ENCODE data around the gene LEKR1. TPM values are rescaled to one million over a fixed set of nuclear protein-coding genes. Genes with fewer than 3 reads are reported as not detected.

LEKR1 gene
- total and polyA plus RNA-seq, 9 of the 15 experiments (the other 6 are each of a cell fraction or from before 2014, with no cell fraction given), result 0.76 to 1.8 (median 1.2) TPM

GRCh38 chr3:156919818-156920217, 93.7 kb downstream of the LEKR1 start:
- Histone ChIP-seq H3K9me3 (replicated peaks; ENCODE audit: control insufficient read depth, insufficient read depth, low read depth, low read length) (no peaks in the 10 kb centered on the region), H4K20me1 (replicated peaks; ENCODE audit: control insufficient read depth, insufficient read depth, low read length) (no peaks in the 10 kb centered on the region), H3K36me3 (ENCODE audit: control insufficient read depth, insufficient read depth, low read length) (no peaks in the 10 kb centered on the region), H3K79me2 (ENCODE audit: control insufficient read depth, insufficient read depth, low read length) (no peaks in the 10 kb centered on the region), H3K9me1 (ENCODE audit: control insufficient read depth, insufficient read depth, low read length) (no peaks in the 10 kb centered on the region), H3K4me2 (ENCODE audit: insufficient read depth, low read length) (no peak overlapping the region), H3K9ac (ENCODE audit: insufficient read depth in 1 of 2, low read depth in 2 of 2, low read length in 2 of 2) (no peak overlapping the region), H3K27me3 (ENCODE audit: control insufficient read depth in 2 of 2, insufficient read depth in 2 of 2, low read length in 2 of 2) (no peaks in the 10 kb centered on the region), H3K27ac (ENCODE audit: extremely low read depth, low read depth, low read length) (no peak overlapping the region), H3K4me3 (no peak overlapping the region), H3K4me1 (replicated peaks in 1 of 2; ENCODE audit: control insufficient read depth in 2 of 2, insufficient read depth in 2 of 2, low read length in 2 of 2) (no peaks in the 10 kb centered on the region), H2AFZ (ENCODE audit: low read depth, low read length) (peak overlapping the region; percentile 13; the same call in 1 of the 2 replicates)
- ChIA-PET POLR2A (no interaction called here), CTCF (ENCODE audit: low intra/inter-chr PET ratio) (no interaction called here)
- FAIRE-seq (no peak), ATAC-seq (no peak), DNase-seq (ENCODE audit: extremely low read depth in 1 of 4, low spot score in 3 of 4) (no peak)
- in situ Hi-C loops (cut with MboI), result no loop called here
- no TSS peak for BruUV-seq (replicated peaks)
- intact Hi-C loops (cut with micrococcal nuclease), result loop anchor here (10.0 kb wide), 1 partner anchor 215 kb away; no protein-coding TSS in a partner anchor
- whole genome bisulfite sequencing (ENCODE audit: insufficient coverage, low coverage, missing lambda C conversion rate), result 12% methylated on average over 3 of the region's 3 CpGs
- TF ChIP-seq E2F5 (CRISPR knock-in tag; IDR thresholded peaks at IDR 0.05) (no peak), L3MBTL2 (IDR thresholded peaks at IDR 0.05) (peak; percentile 19; the same call in 1 of the 2 replicates), EGR1 (conservative IDR thresholded peaks at IDR 0.05) (no peak), RAD51 (IDR thresholded peaks at IDR 0.05; ENCODE audit: borderline replicate concordance, low read depth) (peak; percentile 78), E2F3 (CRISPR knock-in tag; IDR thresholded peaks at IDR 0.05) (no peak), SMAD1 (IDR thresholded peaks at IDR 0.05; ENCODE audit: low read depth, low read length, partially characterized antibody) (no peak), USF2 (CRISPR knock-in tag; IDR thresholded peaks at IDR 0.05) (peak; percentile 70)
- TF ChIP-seq, protein P1, sequence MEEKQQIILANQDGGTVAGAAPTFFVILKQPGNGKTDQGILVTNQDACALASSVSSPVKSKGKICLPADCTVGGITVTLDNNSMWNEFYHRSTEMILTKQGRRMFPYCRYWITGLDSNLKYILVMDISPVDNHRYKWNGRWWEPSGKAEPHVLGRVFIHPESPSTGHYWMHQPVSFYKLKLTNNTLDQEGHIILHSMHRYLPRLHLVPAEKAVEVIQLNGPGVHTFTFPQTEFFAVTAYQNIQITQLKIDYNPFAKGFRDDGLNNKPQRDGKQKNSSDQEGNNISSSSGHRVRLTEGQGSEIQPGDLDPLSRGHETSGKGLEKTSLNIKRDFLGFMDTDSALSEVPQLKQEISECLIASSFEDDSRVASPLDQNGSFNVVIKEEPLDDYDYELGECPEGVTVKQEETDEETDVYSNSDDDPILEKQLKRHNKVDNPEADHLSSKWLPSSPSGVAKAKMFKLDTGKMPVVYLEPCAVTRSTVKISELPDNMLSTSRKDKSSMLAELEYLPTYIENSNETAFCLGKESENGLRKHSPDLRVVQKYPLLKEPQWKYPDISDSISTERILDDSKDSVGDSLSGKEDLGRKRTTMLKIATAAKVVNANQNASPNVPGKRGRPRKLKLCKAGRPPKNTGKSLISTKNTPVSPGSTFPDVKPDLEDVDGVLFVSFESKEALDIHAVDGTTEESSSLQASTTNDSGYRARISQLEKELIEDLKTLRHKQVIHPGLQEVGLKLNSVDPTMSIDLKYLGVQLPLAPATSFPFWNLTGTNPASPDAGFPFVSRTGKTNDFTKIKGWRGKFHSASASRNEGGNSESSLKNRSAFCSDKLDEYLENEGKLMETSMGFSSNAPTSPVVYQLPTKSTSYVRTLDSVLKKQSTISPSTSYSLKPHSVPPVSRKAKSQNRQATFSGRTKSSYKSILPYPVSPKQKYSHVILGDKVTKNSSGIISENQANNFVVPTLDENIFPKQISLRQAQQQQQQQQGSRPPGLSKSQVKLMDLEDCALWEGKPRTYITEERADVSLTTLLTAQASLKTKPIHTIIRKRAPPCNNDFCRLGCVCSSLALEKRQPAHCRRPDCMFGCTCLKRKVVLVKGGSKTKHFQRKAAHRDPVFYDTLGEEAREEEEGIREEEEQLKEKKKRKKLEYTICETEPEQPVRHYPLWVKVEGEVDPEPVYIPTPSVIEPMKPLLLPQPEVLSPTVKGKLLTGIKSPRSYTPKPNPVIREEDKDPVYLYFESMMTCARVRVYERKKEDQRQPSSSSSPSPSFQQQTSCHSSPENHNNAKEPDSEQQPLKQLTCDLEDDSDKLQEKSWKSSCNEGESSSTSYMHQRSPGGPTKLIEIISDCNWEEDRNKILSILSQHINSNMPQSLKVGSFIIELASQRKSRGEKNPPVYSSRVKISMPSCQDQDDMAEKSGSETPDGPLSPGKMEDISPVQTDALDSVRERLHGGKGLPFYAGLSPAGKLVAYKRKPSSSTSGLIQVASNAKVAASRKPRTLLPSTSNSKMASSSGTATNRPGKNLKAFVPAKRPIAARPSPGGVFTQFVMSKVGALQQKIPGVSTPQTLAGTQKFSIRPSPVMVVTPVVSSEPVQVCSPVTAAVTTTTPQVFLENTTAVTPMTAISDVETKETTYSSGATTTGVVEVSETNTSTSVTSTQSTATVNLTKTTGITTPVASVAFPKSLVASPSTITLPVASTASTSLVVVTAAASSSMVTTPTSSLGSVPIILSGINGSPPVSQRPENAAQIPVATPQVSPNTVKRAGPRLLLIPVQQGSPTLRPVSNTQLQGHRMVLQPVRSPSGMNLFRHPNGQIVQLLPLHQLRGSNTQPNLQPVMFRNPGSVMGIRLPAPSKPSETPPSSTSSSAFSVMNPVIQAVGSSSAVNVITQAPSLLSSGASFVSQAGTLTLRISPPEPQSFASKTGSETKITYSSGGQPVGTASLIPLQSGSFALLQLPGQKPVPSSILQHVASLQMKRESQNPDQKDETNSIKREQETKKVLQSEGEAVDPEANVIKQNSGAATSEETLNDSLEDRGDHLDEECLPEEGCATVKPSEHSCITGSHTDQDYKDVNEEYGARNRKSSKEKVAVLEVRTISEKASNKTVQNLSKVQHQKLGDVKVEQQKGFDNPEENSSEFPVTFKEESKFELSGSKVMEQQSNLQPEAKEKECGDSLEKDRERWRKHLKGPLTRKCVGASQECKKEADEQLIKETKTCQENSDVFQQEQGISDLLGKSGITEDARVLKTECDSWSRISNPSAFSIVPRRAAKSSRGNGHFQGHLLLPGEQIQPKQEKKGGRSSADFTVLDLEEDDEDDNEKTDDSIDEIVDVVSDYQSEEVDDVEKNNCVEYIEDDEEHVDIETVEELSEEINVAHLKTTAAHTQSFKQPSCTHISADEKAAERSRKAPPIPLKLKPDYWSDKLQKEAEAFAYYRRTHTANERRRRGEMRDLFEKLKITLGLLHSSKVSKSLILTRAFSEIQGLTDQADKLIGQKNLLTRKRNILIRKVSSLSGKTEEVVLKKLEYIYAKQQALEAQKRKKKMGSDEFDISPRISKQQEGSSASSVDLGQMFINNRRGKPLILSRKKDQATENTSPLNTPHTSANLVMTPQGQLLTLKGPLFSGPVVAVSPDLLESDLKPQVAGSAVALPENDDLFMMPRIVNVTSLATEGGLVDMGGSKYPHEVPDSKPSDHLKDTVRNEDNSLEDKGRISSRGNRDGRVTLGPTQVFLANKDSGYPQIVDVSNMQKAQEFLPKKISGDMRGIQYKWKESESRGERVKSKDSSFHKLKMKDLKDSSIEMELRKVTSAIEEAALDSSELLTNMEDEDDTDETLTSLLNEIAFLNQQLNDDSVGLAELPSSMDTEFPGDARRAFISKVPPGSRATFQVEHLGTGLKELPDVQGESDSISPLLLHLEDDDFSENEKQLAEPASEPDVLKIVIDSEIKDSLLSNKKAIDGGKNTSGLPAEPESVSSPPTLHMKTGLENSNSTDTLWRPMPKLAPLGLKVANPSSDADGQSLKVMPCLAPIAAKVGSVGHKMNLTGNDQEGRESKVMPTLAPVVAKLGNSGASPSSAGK (IDR thresholded peaks at IDR 0.05), result peak; percentile 41; the same call in 1 of the 2 replicates

Measured in K562 (cell line).